CD4-positive, alpha-beta T cell treated with Interleukin-6 for 4 hours (primary cell): ENCODE measurements around the gene MTA2.

ENCODE experiments used
- DNase-seq: peaks from one replicate; pipeline ENCODE4 v3.0.0-alpha.2; 2020; ENCODE audit warnings: mixed read lengths

MTA2 gene

DNA sequence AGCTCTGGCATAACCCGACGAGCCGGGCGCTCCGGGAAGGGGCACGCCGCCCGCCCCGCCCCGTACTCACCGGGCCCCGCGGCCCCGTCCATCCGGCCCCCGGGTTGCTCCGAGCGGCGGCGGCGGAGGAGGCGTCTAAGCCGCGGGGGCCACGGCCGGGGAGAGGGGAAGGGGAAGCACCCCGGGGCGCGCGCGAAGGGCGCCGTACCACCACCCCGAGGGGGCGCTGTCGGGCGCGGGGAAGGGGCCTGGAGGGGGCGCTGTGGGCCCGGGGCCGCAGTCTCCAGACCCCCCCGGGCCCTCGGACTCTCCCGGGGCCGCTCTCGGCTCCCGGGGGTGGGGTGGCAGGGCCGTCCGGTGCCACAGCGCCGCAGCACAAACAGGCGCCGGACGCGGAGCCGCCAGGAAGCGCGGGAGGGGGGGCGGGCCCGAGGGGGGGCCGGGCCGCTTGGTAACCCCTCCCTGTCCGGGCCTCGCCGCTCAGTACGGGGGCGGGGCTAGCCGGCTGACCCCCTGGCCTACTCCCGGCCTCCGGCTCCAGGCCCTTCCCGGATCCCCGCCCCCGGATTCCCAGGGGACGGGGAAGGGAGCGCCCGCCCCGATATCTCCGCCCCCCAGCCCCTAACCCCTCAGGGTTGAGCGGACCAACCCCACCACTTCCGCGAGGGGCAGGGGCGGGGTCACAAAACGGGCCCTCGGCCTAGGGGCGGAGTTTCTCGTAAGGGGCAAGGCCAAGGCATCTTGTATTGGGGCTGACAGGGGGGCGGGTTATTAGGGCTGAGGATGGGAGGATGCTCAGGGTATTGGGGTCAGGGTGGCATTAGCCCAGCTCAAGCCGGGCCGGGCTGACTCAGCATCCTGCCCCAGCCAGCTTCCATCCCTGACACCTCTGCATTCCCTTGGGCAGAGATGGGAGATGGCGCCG lies 11.0 kb upstream of the MTA2 start, which contains the start of the genes EML3 and ROM1:
TSS of gene EML3 (minus strand) at position 410 of the 925 bp plus-strand sequence. CDS start at position 92, 318 bp downstream.
TSS of gene ROM1 (plus strand) at position 892 of the 925 bp plus-strand sequence. CDS start at position 917, 25 bp downstream.
- peak; percentile 95 for DNase-seq

DNA sequence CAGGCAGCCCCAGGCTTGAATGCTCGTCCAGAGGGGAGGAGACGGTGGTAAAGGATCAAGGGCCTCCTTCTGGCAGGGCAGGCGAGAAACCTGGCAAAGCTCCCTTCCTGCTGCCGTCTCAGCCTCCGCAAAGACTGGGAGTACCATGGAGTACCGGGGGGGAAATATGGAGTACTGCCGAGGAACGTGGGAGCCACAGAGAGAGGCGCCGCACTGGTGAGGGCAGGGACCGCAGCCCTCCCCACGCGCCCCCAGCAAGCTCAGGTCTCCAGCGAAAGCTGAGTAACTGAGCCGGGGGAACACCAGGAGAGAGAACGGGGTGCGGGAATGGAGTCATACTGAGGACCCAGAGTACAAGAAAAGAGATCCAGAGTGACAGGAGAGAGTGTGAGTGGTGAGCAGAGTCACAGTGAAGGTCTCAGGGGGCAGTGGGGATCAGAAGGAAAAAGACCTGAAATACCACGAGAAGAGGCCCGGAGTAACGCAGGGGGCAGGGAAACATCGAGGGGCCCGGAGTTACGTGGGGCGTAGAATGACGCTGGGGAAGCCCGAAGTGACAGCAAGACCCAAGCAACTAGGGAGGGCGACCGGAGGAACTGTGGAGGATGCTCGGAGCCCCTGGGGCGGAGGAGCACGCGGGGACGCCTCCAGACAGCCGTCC lies 10.2 kb upstream of the MTA2 start:
- DNase-seq, result peak; percentile 46

DNA sequence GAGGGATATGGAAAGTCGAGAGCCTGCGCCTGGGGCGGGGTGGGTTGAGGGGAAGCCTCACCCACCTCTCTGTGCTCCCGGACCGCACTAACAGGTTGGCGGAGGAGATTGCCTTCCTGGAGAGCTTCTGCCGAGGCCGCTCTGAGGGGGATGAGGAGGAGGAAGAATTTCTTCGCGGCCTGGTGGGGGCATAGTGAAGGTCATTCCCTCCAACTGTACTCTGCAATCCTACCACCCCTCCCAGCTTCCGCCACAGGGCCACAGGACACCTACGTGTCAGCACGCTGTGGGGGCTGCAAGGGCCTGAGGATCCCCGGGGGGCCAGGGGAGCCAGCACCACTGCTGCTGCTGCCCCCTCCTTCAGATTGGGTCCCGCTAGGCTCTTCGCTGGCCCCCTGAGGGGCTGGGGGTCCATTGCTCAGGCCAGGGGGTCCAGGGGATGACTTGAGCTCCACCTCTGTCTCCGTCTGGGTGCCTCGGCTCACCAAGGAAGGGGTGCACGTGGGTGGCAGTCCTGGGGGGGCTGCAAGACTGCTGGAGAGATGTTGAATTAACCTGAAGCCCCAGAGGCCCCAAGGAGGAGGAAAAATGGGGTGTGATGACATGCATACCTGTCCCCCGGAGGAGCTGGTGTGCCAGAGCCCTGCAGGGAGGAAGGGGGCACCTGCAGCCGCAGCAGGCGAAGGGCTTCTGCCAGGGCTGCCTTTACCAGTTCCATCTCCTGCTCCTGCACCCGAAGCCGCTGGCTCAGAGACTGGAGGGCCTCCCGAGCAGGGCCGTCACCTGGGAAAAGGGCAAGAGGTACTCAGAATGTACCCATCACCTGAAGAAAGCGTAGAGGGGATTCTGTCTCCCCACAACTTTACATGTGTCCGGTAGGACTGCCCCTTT lies 9.4 kb upstream of the MTA2 start:
- DNase-seq, result no peak

DNA sequence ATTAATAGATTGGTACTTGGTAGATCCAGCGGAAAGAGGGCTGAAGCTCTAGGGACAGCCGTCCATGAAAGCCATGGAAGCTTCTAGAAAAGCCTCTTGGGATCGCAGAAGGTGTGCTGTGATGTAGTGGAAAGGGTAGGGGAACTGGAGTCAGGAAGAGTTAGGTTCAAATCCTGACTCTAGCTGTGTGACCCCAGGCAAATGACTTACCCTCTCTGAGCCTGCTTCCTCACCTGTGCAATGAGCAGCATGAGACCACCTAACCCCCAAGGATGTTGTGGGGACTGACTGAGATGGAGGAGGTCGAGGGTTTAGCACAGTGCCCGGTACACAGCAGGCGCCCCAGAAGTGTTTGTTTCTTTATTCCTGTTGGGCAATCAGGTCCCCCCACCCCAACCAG lies 8.7 kb upstream of the MTA2 start:
- no peak for DNase-seq

DNA sequence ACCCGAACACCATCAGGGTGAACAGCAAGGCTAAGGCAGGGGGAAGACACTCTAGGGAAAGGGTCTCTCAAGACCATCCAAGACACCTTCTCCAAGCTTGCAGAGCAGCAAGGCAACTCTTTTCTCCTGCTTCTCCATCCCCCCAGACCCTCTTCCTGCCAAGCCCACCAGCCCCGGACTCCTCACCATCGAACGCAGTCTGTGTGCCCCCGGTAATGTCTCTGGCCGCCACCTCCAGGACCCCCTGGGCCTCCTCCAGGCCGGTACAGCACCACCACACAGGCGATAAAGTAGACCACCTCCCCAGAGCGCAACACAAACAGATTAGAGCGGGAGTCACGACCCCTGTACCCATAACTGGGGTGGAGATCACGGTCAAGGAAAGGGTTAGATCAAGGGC lies 7.1 kb upstream of the MTA2 start:
- no peak for DNase-seq

DNA sequence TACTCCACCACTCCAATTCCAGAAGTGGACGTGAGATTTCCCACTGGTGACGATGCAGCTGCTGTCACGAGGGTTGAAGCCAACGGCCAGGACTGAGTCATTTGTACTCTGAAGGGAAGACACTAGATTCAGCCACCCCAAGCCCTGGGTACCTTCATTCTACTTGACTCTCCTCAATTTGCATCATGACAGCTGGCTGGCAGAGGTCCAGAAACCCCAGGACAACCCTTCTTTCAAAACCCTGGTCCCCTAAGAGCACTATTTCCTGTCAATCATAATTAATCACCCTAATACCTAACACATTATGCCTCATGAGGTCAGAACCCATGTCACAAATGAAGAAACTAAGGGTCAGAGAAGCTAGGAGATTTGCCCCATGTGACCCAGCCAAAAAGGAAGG lies 6.0 kb upstream of the MTA2 start:
- DNase-seq, result no peak

DNA sequence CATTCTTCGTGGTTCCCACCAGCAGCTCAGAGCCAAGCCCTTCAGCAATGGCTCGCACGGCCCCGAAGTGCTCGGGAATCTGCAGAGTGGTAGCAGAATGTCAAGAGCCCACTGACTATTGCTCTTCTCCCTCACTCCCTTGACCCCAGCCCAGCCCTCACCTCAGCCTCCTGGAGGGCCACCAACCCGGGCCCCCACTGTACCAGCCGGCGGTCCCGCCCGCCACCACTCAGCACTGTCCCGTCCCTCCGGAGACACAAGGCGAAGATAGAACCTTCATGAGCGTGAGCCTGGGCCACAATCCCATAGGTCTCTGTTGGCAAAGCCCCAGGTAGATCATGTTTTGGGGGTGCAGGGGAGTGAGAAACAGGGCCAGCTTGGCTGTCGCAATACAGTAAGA lies 4.2 kb upstream of the MTA2 start:
- no peak for DNase-seq

DNA sequence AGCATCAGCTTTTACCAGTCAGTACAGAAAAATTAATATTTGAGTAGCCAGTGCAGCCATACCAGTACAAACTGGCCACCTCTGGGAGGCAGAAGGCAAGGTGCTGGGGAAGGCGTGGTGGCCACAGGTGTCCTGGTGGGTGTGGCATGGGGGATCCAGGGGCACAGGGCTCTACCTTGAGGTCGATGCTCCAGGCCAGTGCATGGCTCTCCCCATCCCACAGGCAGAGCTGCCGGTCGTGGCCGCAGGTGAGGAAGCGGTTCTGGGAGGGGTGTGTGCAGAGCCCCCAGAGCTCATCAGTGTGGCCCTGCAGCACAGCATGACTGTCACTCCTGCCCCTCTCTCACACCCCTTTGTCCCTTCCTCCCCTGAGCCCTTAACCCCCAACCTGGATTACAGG lies 3.8 kb upstream of the MTA2 start:
- DNase-seq, result no peak

DNA sequence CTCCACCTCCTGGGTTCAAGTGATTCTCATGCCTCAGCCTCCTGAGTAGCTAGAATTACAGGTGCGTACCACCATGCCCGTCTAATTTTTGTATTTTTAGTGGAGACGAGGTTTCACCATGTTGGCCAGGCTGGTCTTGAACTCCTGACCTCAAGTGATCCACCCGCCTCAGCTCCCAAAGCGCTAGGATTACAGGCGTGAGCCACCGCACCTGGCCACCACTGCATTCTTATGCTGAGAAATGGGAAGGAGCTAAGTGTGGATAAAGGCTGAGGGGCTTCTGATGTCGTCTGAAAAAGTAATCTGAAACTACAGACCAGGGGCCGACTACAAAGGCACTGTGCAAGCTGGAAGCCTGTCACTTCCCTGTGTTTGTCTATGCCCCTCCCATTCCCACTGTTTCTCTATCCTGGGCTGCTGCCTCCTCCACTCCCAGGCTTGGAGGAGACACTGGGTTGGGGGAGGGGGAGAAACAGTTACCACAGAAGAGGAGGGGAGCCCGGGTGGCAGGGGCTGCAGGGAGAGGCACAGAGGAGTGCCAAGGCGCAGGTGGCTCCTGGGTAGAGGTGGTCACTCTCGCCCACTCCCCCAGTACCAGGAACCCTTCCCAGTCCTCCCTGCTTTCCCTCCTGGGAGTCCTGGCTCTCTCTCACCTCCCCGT lies 2.9 kb upstream of the MTA2 start:
- no peak for DNase-seq

DNA sequence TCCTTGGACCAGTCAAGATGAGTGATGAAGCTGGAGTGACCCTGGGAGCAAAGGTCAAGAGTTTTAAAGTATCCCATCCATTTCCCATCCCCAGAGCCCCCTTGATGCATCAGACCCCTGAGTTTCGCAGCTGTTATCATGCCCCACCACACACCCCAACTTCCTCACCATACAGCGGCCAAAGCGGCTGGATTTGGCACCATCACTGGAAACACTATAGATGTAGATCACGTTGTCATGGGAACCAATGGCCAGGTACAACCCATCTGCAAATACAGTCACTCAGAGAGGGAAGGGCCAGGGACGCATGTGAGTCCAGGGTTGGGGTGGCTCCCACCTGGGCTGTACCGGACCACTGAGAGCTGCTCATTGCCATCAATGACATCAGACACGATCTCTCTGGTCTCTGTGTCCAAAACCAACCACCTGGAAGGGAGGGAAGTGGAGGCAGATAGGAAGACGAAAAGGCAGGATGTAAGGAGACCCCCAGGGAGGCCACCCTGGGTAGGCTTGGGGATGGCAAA lies 2.2 kb upstream of the MTA2 start:
- no peak for DNase-seq

DNA sequence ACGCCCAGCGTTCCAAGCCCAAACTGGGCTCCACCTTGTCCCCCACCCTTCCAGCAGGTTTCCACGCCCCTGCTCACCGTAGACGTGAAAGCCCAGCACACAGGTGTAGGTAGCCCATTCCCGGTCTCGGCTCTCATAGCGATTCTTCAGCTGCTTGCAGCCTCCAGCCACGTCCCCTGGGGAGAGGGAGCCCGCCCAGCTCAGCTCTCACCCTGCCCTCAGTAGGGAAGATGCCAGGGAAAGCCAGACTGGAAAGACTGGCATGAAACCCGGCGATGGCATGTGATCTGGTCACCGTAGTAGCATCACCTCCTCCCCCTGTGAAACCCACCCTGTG lies 1.4 kb upstream of the MTA2 start:
- DNase-seq, result no peak

DNA sequence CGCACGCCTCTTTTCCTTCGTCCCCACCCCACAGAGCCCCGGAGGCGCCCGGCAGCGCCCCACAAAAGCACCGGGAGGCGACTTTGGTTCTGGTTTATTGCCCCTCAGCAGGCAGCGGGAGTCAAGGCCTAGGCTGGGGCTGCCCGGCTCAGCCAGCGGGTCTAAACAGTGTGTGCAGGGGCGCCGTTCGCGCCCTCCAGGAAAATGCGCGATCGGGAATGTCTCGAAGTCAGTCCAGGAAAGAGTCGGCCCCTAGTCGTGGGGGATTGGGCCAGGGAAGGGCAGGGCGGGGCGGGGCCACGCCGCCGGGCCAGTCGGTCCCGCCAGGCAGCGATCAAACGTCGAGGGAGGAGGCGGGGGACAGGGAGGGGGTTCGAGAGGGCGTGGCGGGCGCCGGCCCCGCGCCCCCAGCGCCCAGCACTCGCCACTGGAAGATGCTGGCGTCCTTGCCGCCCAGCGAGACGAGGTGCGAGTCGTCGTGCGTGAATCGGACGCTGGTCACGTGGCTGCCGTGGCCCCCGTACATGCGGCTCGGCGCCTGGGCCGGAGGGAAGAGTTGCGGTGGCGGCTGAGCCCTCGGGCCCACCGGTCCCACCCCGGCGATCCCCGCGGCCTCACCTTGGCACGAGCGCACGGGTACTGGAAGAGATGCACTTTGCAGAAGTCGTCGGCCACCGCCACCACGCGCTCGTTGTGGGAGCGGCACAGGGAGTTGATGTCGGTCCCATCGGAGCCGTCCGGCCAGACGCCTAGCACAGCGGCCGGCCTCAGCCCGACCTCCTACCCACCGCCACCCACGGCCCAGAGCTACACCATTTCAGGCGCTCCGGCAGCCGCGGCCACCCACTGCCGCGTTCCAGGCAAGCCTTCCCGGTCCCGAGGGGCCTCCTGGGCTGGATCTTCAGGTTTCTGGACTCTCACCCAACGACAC lies 741 bp upstream of the MTA2 start:
- peak; percentile 64 for DNase-seq

DNA sequence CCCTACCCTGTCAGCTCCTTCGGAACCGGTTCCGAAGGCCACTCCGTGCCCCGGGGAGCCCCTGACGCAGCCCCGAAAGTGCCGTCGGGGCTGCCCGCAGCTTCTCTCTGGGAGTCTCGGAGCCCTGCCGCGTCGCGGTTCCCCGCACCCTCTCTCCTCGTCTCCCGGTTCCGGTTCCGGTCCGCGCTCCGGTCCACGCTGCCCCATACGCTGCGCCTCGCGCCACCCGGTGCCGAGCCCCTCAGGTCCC lies 618 bp downstream of the MTA2 start:
- DNase-seq, result peak; percentile 61

DNA sequence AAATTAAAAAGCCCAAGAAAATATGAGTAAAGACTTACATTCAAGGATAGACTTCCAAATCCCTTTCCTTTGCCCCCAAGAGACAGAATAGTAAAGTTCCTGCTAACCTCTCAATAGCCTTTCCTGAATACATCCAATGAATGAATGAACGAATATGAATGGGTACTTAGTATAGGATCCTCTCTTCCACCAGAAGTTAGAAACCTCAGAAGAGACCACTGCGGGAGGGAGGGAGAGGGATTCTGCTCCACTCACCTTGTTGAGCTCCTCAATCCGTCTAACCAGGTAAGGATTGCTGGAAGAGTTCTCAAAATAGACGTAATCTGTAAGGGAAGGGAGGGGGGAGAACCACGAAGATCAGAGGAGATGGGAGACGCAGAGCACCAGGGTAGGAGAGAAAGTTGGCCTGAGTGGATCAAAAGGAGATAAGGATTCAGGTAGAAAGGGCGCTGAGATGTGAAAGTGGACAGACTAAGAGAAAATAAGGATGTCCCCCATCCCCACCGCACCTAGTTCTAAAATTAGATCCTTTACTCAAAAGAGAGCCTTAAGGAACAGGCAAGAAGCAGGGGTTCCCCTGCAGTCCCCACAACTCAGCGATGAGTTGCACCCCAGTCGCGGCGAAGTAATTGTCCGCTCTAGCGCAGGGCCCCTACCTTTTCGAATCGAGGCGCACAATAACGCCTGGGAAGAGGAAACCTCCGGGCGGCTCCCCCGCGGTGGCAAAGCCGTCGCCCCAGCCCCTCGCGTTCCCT lies 1.1 kb downstream of the MTA2 start:
- DNase-seq, result no peak

DNA sequence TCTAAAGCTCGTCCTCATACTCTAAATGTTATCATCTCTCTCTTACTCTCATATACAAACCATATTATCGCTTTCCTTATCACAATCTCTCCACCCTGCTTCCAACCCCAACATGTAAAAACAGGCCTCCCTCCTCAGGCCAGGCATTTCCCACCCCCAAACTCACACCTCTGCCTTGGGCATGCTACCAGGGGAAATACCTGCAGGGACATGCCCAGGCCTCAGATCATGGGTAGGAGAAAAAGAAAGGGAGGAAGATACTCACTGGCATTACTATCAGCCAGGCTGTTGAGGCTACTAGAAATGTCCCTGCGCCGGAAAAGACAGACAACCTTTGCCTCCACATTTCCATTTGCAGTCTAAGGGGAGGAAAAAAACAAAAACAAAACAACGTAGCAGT lies 1.8 kb downstream of the MTA2 start:
- DNase-seq, result no peak

DNA sequence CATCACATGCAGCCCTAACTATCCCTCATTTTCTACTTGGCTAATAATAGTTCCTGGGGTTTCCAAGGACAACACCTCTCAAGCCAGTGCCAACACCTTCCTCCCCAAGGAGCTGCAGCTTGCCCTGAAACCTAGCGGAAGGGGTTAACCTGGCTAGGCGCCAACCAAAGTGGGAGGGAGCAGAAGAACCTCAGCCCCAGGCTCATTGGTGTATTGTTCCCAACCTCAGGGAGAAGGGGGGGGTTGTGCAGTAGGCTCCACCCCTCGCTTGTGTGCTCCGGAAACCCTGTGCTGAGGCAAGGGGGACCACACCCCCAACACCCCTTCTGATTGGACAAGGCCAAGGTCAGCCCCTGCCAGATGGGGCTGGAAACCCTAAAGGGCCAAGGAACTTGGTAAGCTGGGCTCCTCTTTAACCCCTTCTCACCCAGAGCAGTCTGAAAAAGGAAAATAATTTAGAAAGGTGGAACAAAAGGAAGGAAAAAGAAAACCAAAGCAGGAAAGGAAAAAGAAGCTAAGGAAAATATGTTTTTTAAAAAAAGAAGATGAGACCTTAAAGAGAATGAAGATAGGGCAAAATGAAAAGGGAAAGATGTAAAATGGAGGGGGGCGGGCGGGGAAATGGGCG lies 2.5 kb downstream of the MTA2 start:
- DNase-seq, result peak; percentile 98

DNA sequence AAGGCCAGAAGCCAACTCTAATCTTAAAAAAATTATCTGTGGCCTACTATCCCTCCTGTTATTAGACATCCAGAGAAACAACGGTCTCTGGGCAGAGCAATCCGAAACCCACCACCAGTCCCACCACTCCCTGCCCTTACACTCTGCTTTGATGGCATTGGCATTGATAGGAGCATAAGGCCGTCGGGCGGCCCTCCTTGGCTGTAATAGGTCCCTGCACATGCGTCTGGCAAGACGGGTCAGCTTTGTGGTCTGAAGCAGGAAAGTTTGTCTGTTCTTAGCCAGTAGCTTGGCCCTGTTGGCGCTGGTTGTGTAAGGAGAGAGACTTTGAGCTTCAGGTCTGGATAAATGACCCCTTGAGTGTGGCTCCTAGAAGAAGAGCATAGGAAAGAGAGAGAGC lies 6.5 kb downstream of the MTA2 start:
- DNase-seq, result no peak

DNA sequence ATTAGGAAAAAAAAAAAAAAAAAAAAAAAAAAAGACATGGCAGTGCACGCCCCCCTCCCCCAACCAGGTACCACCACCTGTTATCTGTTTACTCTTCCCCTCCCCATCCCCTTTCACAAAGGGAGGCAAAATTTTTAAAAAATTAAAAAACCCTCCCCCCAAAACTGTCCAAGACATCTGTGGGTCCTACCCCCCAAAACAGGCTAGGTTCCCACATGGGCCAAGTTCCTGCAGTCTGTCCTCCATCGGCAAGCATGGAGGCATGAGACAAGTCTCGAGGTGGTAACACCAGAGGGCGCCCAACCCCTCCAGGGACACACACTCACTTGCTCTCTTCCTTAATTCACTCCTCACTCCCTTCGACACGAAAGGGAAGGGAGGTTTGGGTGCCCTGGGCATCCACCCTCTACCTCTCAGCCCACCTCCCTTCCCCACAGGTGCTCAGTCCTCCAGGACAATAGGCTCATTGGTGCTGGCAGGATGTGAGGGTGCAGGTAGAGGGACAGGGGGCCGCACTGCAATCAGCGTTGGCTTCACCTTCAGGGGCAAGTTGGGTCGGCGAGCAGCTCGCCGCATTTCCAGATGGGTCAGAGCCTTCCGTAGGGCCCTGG lies 8.1 kb downstream of the MTA2 start:
- DNase-seq, result peak; percentile 87

DNA sequence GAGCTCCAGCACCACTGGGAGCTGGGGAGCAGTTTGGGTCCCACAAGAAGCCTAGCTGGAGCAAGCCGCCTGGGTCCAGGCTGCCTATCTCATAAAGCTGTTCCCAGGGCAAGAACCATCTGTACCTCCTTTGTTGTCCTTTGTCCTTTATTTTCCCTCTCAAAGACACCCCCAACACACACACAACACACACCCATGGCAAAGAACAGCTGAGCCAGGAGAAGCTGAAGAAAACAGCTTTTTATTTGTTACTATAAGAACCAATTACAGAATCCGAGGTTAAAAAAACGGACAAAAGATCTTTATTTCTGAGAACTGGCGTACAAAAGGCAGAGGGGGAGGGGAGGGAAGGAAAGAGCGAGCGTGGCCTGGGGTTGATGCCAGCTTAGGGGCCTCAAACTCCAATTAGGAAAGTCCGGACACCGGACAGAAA lies 8.7 kb downstream of the MTA2 start:
- DNase-seq, result no peak
